Stimulated activated CD8-positive, alpha-beta memory T cell treated with anti-CD3 and anti-CD28 coated beads, Interleukin-12 subunit alpha, Interleukin-12 subunit beta, amount 100 ng/mL, for 24 hours (primary cell): ENCODE measurements around the gene FBXO28.
A peak's percentile ranks its signal among the peaks of the same experiment; 100 is the strongest.
"Not testable (repeated sequence)": the region's sequence is repeated elsewhere in the genome, so short reads cannot be mapped to it uniquely, and the experiment has no call there.

Experiments used
- DNase-seq: peaks from one replicate; pipeline ENCODE4 v3.0.0-alpha.2; 2020; ENCODE audit errors: extremely low read depth

The FBXO28 gene, protein sequence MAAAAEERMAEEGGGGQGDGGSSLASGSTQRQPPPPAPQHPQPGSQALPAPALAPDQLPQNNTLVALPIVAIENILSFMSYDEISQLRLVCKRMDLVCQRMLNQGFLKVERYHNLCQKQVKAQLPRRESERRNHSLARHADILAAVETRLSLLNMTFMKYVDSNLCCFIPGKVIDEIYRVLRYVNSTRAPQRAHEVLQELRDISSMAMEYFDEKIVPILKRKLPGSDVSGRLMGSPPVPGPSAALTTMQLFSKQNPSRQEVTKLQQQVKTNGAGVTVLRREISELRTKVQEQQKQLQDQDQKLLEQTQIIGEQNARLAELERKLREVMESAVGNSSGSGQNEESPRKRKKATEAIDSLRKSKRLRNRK

DNA sequence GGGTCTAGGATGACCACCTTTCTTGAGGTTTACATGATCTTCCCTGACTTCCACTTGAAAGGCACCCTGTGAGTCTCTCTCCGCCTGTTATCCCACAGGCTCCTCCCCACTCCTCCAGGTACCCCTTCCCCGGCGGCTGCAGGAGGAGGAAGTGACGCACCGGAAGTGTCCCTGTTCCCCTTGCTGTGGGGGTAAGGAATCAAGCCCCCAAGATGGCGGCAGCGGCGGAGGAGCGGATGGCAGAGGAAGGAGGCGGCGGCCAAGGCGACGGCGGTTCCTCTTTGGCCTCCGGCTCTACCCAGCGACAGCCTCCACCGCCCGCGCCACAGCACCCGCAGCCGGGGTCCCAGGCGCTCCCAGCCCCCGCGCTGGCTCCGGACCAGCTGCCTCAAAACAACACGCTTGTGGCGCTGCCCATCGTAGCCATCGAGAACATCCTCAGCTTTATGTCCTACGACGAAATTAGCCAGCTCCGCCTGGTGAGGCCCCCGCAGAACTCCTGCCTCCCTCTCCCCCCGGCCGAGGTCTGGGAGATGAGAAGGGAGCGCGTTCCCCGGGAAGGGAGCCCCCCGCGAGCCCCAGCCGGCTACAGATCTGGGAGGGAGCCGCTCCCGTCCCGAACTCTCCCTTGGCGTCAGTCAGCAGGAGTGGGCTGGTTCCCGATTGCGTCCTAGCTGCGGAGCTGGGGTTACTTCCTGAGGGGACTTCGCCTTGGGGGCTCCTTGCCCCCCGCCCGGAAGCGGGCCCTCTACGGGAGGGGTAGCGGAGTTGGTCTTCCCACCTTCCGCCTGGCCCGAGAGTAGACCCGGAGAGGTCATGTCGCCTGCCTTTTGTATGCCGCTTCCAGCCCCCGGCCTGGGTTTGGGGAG is at the start of gene FBXO28:
FBXO28 (plus strand) TSS at position 194 of the 869 bp plus-strand sequence; CDS start at position 213, 19 bp downstream.
- DNase-seq, result peak; percentile 93

DNA sequence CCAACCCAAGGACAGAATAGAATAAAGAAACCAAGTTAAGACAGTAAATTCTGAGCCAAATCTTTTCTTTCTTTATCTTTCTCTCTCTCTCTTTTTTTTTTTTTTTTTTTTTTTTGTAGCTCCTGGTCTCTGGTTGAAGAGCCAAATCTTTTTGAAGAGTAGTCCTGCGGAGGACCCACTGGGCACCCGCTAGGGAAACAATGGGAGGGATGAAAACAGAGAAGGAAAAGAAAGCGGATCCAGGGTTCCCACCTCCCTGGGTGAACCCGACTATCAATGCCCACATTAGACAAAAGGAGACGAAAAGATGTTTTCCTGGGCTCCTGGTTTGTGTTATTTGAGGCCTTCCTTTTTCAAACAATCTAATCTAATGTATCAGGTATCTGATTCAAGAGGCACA is 49.8 kb upstream of the FBXO28 start:
- DNase-seq, result no peak

DNA sequence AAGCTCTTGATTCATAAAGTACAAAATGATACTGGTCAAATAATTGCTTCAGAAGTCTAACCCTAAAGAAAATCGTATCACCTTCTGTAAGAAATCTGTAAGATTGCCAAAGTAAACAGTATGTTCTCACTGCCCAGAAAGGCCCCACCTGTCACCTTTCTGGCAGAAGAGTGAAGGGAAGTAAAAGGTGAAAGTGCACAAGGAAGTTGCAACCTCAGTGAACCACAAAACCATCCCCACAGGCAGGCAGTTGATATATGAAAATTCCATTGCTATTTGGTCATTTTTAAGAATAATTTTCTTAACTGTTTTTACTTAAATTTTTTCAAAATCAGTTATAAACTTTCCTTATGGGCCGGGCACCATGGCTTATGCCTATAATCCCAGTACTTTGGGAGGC is 48.5 kb upstream of the FBXO28 start:
- DNase-seq, result no peak

DNA sequence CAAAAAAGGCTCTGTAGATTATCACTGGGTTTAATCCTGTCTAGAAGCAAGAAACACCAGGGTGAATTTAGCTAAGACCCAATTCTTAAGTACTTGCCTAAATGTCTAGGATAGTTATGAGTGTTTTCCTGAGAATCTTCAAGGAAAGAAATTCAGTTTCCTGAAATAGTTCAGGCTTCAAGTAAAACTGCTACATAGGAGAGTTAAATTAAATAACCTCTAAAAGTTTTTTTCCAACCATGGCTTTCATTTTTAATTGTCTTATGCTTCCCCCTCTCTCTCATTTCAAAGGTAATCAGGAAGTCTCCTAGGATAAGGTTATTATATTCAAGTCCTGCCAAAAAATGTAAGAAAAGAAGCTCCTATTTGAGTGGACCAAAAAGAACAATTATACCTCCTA is 46.7 kb upstream of the FBXO28 start:
- DNase-seq, result no peak

DNA sequence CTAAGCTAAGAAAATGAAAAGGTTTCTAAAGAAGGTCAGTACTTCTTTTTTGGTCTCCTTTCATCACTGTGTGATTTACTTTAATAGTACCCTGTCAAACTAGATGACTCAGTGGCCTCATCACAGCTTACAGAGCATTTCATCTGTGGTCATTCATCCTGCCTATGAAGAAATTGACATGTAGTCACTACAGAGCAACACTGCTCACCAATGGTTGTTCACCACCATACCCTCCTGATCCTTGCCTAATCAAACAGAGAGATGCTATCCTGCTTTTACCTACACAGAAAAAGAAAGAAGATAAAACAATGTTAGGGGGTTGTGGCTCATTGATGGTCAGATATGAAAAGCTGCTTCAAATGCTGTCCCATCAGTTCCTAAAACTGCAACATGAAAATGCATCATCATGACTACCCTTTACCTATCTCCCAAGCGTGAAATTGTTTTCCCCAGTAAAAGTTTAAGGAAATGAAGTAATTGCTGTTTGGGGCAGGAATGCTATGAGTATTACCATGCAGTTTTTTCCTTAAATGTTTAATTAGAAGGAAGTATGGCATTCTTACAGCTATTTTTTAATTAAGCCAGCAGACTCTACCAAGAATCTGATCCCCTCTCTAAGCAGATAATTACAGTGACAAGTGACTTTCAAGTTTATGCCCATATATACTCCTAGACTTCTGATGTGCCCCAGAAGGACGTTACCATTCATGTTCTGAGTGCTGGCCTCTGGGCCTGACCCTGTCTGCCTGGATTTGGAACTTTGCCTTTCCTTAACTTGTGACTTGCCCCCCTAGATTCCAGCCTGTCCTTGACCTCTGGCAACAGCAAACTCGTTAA is 46.1 kb upstream of the FBXO28 start:
- no peak for DNase-seq

DNA sequence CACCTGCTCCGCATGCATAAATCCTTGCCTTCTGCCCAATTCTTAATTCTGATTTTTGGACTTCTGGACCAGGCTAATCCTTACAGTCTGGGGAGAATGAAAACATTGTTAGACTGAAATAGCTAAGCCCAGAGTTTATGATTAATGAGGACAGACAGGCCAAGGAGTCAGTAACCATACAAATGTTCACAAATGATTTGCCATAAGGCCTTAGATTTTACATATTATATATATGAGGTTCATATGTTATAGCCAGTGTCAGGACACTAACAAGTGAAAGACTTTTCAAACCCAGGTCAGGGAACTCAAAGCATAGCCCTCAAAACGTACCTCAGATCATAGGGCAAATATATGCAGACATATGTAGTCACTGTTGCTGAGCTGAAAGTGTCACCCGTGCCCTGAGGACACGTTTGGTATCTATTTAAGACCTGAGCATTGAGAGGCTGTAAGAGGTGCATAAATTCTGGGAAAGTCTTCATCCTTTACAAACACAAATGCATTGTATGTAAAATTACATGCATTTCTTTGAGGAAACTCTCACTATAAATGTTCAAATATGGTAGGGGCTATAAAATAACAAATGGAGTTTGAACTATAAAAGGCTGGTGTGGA is 45.3 kb upstream of the FBXO28 start:
- no peak for DNase-seq

DNA sequence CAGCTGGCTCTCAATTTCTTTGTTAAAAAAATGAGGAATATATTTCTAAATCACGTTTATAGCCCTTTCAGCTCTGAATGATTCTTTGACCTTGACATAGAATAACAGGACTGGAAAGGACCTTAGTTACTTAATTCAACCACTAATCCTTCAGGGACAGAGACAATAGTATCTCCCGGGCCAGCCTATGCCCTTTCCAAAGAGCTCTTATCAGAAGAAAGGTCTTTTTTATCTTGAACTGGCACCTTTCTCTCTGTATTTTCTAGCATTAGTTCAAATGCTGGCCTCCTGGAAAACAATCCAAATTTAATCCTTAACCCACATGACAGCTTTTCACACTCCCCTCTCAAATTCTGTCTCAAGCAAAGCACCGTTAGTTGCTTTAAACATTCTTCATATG is 44.8 kb upstream of the FBXO28 start:
- no peak for DNase-seq

DNA sequence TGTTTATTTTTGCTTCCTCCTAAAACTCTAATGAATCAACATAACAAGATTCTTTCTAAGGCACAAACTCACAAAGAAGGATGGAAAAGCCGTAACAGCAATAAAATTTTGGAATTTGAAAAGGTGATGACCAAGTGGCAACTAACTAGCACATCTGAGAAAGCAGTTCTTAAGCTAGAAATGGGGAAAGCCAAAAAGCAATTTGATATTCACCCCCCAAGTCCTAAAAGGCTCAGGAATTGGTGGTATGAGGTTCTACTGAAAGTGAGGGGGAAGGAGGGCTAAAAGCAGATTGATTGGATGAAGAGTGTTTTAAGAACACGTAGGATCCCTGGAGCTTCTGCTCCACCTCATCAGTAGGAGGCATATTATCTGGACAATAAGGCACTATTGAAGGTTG is 43.4 kb upstream of the FBXO28 start:
- no peak for DNase-seq

DNA sequence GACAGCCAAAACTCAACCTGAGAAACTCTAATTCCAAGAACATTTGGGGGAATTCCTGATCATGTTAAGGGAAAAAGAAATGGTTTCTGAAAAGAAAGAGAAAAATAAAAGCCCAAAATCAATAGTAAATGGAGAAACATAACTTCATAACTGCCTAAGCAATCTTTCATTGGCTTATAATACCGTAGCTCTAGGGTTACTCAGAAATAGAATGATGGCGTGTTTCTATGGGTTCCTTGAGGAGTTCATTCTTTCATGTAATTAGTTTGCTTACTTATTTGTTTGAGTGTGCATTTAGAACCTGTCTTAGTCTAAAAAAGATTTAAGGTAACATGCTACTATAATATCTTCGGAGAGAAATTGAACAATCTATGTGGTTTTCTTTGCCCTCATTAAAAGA is 37.5 kb upstream of the FBXO28 start:
- DNase-seq, result no peak

DNA sequence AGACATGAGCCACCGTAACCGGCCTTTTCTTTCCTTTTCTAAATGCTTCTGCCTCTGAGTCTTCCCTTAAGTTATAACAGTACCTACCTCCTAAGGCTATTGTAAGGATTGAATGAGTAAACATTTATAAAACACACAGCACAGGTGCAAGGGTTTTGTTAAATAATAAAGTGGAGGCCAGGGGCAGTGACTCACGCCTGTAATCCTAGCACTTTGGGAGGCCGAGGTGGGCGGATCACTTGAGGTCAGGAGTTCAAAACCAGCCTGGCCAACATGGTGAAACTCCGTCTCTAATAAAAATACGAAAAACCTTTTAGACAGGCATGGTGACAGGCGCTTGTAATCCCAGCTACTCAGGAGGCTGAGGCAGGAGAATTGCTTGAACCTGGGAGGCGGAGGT is 34.3 kb upstream of the FBXO28 start:
- not testable (repeated sequence) for DNase-seq

DNA sequence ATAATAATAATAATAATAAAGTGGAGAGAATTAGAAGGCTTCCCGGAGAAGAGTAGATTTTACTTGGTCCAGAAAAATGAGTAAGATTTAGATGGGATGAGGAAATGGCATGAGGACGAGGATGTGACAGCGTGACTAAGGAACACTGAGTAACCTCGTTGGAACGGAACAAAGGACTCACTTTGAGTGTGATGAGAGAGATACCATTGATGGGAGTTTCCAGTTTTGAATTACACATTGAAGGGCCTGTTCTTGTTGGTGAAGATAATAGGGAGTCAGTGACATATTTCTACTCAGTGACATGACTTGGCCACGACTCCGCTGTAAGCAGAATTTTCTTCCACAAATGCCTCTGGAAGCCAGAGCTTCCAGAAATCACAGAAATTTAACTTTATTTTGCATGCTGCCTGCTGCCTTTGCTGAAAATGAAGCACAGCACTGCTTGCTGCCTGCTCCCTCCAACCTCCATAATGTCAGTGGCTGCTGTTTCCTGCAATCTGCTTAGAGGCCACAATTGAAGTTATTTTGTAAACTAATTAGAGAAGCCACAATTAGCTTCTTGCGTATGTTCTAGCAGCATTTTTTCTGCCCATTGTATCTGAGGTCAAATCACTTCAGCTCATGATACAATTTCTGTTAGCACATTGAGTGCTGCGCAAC is 33.7 kb upstream of the FBXO28 start:
- no peak for DNase-seq

DNA sequence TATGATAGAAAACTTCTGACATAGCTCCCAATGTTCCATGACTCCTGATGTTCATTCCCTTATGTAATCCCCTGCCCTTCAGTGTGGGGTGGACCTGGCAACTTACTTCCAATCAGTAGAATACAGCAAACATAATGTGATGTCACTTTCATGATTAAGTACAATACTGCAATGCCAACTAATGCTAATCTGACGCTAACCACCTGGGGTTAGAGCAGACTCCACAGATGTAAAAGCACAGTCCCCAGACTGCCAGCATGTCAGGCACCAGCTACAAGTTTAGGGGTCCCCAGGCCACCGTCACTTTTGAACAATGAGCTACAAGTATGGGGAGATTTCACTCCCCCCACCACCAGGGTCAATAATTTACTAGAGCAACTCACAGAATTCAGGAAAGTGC is 32.3 kb upstream of the FBXO28 start:
- DNase-seq, result no peak

DNA sequence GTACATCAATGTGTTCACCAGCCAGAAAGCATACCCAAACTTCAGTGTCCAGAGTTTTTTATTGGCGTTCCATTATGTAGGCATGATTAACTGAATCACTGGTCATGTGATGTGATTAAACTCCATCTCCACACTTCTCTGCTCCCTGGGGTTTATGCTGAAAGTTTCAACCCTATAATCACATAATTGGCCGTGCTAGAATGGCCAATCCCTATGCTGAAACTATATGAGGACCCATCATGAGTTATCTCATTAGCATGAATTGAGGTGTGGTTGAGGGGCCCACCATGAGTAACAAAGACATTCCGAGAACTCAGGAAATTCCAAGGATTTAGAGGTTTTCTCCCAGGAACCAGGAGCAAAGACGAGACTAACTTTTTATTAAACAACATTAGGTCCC is 31.8 kb upstream of the FBXO28 start:
- DNase-seq, result no peak

DNA sequence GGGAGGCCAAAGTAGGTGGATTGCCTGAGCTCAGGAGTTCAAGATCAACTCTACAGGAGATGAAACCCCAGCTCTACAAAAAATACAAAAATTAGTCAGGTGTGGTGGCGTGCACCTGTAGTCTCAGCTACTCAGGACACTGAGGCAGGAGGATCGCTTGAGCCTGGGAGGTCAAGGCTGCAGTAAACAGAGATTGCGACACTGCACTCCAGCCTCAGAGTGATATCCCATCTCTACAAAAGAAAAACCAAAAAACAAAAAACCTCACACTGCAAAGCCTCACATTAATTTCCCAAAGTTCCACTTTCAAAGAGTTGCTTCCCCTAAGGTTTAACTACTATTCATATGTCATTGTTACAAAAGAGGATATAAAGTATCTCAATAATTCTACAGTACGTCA is 29.0 kb upstream of the FBXO28 start:
- no peak for DNase-seq

DNA sequence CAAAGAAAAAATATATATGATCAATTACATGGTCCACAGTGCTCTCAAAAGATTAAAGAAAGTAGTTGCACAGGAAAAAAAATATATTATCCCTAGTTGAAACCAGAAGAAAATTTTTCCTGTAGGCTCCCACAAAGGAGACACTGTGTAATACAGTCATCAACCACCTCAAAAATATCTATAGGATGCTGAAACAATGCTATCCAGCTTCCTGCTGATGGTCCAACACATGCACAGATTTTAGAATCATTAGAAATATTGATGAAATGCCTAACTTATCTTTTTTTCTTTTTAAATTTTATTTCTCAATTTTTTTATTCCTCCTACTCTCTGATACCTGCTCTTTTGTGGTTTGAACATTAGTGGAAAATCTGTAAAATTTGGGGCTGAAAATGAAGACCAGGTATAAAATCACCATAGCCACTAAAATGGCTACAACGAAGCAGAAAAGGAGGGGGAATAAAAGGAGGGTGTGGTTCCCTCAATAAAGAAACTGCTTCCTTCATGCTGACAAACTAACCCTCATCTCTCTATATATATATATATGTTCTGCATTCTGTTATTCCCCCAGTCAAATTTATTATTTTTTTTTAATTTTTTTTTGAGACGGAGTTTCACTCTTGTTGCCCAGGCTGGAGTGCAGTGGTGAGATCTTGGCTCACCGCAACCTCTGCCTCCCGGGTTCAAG is 28.3 kb upstream of the FBXO28 start:
- DNase-seq, result no peak

DNA sequence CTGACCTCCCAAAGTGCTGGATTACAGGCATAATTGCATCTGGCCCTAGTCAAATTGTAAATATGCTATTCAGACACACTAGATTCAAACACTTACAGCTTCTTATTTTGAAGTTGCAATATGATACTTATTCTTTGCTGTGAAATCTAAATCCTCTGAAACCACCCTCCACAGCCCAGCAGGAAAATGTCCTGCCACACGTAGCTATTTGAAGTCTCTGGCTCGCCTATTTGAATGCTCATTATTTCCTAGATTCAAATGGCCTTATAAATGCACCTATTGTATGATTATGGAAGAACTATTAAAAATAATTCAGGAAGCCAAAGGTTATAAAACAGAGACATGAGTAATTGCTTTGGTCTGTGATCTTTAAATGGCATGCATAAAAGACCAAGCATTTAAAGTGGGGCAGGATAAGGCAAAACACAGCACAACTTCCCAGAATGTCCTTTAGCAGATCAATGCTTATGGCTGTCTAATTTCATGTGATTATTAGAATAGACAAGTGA is 26.6 kb upstream of the FBXO28 start:
- DNase-seq, result no peak

DNA sequence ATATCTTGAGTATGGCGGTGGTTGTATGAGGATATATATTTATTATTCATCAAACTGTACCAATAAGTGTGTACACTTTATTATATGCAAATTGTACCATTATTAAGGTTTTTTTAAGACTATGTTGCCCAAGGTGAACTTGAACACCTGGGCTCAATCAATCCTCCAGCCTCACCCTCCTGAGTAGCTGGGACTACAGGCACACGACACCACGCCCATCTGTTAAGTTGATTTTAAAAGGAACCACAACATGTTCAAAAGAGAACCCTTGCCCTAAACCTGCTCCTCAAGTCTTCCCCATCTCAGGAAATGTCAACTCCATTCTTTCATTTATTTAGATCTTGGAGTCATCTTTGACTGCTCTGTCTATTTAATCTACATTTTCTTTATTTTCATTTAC is 24.3 kb upstream of the FBXO28 start:
- no peak for DNase-seq

DNA sequence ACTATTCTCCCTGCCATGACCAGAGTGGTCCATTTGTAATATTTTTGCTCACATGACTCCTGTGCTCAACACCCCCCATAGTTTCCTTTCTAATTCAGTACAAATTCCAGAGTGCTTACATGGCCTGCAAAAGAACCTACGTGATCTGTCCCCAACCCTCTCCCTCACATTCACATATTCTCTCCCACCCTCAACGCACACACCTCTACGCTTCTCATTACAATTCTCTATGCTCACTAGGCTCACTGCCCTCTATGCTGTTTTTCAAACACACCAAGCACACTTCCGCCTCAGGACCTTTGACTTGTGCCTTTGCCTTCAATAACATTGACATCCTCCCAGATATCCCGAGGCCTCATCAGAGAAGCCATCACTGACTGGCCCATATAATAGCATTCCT is 23.8 kb upstream of the FBXO28 start:
- no peak for DNase-seq

DNA sequence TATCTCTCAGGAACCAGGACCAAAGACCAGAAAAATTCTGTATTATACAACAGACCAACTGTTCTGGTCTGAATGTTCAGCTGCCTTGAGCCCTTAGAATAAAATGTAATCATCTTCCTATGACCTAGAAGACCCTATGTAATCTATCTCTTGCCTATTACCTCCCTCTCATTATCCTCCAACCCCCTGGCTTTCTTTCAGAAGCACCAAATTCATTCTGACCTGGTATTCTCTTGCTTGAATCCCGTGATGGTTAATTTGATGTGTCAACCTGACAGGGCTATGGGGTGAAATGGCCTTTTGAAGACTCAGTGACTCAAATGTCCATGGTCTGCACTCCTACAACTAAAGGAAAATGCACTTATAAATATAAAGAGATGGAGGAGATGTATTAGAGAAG is 21.8 kb upstream of the FBXO28 start:
- no peak for DNase-seq

DNA sequence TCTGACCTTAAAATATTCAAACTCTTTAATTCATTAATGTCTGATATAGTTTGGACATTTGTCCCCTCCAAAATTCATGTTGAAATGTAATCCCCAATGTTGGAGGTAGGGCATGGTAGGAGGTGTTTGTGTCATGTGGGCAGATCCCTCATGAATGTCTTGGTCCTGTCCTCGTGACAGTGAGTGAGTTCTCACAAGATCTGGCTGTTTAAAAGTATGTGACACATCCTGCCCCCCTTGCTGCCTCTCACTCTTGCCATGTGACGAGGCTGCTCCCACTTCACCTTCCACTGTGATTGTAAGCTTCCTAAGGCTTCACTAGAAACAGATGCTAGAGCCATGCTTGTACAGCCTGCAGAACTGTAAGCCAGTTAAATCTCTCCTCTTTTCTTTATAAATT is 21.3 kb upstream of the FBXO28 start:
- DNase-seq, result no peak
